Spleen (tissue), 11 donors: ENCODE data around the gene HOXB2. TPM values are rescaled to one million over a fixed set of nuclear protein-coding genes. Genes with fewer than 3 reads are reported as not detected.
A peak's percentile ranks its signal among the peaks of the same experiment; 100 is the strongest.

Experiments
- DNase-seq: peaks from one replicate; pipeline ENCODE4 v3.0.0-alpha.2; 2020
- H3K27ac ChIP-seq, 8 donors: fragments of 200-600 bp; sonication (generic) in 7 of 8; 1 replicate in 4 of 8; 2 replicates in 4 of 8; pipeline versions ENCODE4 v1.5.0 to v1.8.0; 2016 to 2021; ENCODE audit warnings: inconsistent platforms in 4 of 8, mild to moderate bottlenecking in 4 of 8, moderate library complexity in 1 of 8
- H3K27me3 ChIP-seq, 7 donors: fragments of 200-600 bp; sonication (generic) in 6 of 7; replicated peaks in 1 of 7; 1 replicate in 4 of 7; 2 replicates in 3 of 7; pipeline versions ENCODE4 v1.5.0 to v1.8.0; 2016 to 2021; ENCODE audit warnings: inconsistent platforms in 3 of 7, mild to moderate bottlenecking in 1 of 7
- H3K36me3 ChIP-seq, 6 donors: fragments of 200-600 bp; sonication (generic) in 5 of 6; 1 replicate in 4 of 6; 2 replicates in 2 of 6; pipeline versions ENCODE4 v1.5.0 to v1.8.0; 2016 to 2021; ENCODE audit warnings: inconsistent platforms in 2 of 6
- H3K4me1 ChIP-seq, 6 donors: fragments of 200-600 bp; sonication (generic) in 5 of 6; 1 replicate in 3 of 6; 2 replicates in 3 of 6; pipeline versions ENCODE4 v1.5.0 to v1.8.0; 2016 to 2021; ENCODE audit warnings: inconsistent platforms in 3 of 6
- H3K4me3 ChIP-seq, 8 donors: fragments of 200-600 bp; sonication (generic) in 7 of 8; 1 replicate in 4 of 8; 2 replicates in 4 of 8; pipeline versions ENCODE4 v1.5.0 to v1.8.0; 2016 to 2021; ENCODE audit warnings: inconsistent platforms in 4 of 8, mild to moderate bottlenecking in 4 of 8, moderate library complexity in 2 of 8
- H3K9me3 ChIP-seq, 8 donors: fragments of 200-600 bp; sonication (generic) in 7 of 8; 1 replicate in 4 of 8; 2 replicates in 4 of 8; pipeline versions ENCODE4 v1.5.0 to v1.8.0; 2016 to 2021; ENCODE audit warnings: inconsistent platforms in 4 of 8
- POLR2A ChIP-seq, 3 donors: fragments of 450-650 bp; IDR thresholded peaks; one replicate each; pipeline ENCODE4 v1.5.1; 2017; ENCODE audit warnings: antibody characterized with exemption in 3 of 3, mild to moderate bottlenecking in 1 of 3
- POLR2AphosphoS5 ChIP-seq, 3 donors: sonication (generic); formaldehyde crosslinking; IDR thresholded peaks; one replicate each; pipeline ENCODE4 v1.5.1; 2017; ENCODE audit warnings: antibody characterized with exemption in 3 of 3
- WGBS, 5 donors: extraction: QIAGEN DNeasy Blood & Tissue Kit in 3 of 5; methylation state at CpG; one replicate each; pipeline versions ENCODE4 v1.1.5 to v1.1.7; 2013 to 2018; 5-methylcytosine and 5-hydroxymethylcytosine counted together
- intact Hi-C: fragments of 100-400 bp; cut with DNase I; formaldehyde crosslinking; loops from one replicate; pipeline ENCODE4 v1.15.0; 2023; ENCODE audit warnings: low total_unique reads
- polyA plus RNA-seq, 3 donors: library from polyadenylated mRNA; stranded (reverse); fragments of 200-250 nt; gene quantifications; one replicate each; pipeline ENCODE4 v1.2.1, GENCODE V29; 2013
- total RNA-seq, 7 donors: library from RNA; depleted of rRNA in 3 of 7; stranded (reverse); fragments of >200 nt in 3 of 7; fragmentation: NEBNext Ultra II Directional in 4 of 7; extraction: Animal tissue kit (Norgen Biotek cat#: 25700) in 4 of 7; gene quantifications; one replicate each; pipeline versions ENCODE4 v1.1.0 to v1.2.1, GENCODE V29; 2016 to 2021
- TF ChIP-seq, protein P1 (sequence below), 11 experiments: fragments of 200-600 bp in 7 of 11; fragments of 450-650 bp in 4 of 11; sonication (generic) in 4 of 11; IDR thresholded peaks in 8 of 11; conservative IDR thresholded peaks in 3 of 11; 1 replicate in 7 of 11; 2 replicates in 4 of 11; pipeline versions ENCODE4 v1.4.0 to v1.8.0; 2016 to 2021; ENCODE audit warnings: antibody characterized with exemption in 11 of 11, inconsistent platforms in 4 of 11, mild to moderate bottlenecking in 1 of 11
- donor health status: healthy with polysubstance abuse.
- donor health status: DM: no; HTN: no; CAD: no; lungs with moderate emphysema.
- donor health status: DM: no; HTN: no; CAD: no.
- donor health status: Bipolar disorder and iron deficiency.
- donor health status: healthy.
- donor health status: DM: no; HTN: no; CAD: no.
- donor health status: DM: yes; HTN: yes; CAD: no.

Gene HOXB2
- total and polyA plus RNA-seq, 10 donors = 5.9 to 21.9 (median 8.8) TPM

DNA sequence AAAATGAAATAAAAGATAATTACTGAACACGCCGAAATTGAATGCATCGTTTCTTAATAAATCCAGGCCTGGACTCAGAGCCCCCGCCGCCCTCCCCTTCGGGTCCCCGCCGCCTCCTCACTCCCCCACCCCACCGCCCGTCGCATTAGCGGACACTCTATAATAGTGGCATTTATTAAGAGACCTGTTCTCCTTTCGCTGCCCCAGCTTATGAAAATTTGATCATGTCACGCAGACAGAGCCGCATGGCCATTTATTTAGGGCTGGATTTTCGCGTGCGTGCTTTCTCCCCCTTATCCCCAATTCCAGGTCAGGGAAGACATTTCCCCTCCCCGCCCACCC lies 6.3 kb upstream of the HOXB2 start:
- intact Hi-C loops = no loop called here
- Histone ChIP-seq H3K27ac (peak overlapping the region in 7 of 8 donors; percentile 13 to 94 (median 53)), H3K4me1 (peaks cover 0 to 50% (median 14%) of the 10 kb centered on the region in 6 donors), H3K4me3 (no peak overlapping the region), H3K27me3 (peaks cover 0 to 46% (median 6%) of the 10 kb centered on the region in 7 donors), H3K9me3 (no peaks in the 10 kb centered on the region), H3K36me3 (peaks cover 0 to 17% (median 0%) of the 10 kb centered on the region in 6 donors)
- no peak for DNase-seq
- WGBS, 5 donors = 78 to 94% (median 87%) methylated on average over 19 of the region's 19 CpGs
- TF ChIP-seq, protein P1, sequence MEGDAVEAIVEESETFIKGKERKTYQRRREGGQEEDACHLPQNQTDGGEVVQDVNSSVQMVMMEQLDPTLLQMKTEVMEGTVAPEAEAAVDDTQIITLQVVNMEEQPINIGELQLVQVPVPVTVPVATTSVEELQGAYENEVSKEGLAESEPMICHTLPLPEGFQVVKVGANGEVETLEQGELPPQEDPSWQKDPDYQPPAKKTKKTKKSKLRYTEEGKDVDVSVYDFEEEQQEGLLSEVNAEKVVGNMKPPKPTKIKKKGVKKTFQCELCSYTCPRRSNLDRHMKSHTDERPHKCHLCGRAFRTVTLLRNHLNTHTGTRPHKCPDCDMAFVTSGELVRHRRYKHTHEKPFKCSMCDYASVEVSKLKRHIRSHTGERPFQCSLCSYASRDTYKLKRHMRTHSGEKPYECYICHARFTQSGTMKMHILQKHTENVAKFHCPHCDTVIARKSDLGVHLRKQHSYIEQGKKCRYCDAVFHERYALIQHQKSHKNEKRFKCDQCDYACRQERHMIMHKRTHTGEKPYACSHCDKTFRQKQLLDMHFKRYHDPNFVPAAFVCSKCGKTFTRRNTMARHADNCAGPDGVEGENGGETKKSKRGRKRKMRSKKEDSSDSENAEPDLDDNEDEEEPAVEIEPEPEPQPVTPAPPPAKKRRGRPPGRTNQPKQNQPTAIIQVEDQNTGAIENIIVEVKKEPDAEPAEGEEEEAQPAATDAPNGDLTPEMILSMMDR (IDR thresholded peaks at IDR 0.05 in 8 of 11, conservative IDR thresholded peaks at IDR 0.05 in 3 of 11) = no peak
- no peak for TF ChIP-seq POLR2A (IDR thresholded peaks at IDR 0.05)
- TF ChIP-seq POLR2AphosphoS5 (IDR thresholded peaks at IDR 0.05) = no peak

DNA sequence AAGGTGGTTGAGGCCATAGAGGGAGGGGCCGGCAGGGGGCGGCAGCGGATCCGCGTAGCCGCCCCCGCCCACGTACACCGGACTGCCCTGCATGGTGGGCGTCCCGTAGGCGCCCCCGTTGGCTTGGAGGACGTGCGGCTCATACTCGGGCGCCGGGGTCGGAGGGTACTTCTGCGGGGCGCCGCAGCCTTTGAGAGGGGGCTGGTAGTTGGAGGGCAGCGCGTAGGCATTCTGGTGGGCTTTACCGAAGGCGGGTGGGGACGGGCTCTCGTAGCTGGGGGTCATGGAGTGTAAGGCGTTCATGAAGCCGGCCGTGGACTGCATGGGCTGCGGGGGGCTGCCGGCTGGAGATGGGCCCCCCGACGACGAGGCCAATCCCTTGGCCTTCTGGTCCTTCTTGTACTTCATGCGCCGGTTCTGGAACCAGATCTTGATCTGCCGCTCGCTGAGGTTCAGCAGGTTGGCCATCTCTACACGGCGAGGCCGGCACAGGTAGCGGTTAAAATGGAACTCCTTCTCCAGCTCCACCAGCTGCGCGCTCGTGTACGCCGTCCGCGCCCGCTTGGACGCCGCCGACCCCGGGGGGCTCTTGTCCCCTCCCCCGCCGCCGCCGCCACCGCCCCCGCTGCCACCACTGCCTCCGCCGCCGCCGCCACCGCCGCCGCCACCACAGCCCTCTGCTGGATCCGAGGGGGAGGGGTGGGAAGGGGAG lies 5.7 kb upstream of the HOXB2 start:
- peak overlapping the region in 6 of 8 donors; percentile 46 to 94 (median 76) for H3K27ac ChIP-seq
- H3K9me3 ChIP-seq = no peaks in the 10 kb centered on the region
- H3K36me3 ChIP-seq = peaks cover 0 to 17% (median 0%) of the 10 kb centered on the region in 6 donors
- DNase-seq = no peak
- H3K4me1 ChIP-seq = peaks cover 0 to 50% (median 11%) of the 10 kb centered on the region in 6 donors
- WGBS, 5 donors = 79 to 90% (median 89%) methylated on average over 55 to 70 of the region's 70 CpGs
- H3K27me3 ChIP-seq = peaks cover 0 to 46% (median 2%) of the 10 kb centered on the region in 7 donors
- peak overlapping the region in 1 of 8 donors; percentile 7 for H3K4me3 ChIP-seq
- intact Hi-C loops = no loop called here
- TF ChIP-seq POLR2AphosphoS5 (IDR thresholded peaks at IDR 0.05) (peak in 1 of 3 donors; percentile 5), POLR2A (IDR thresholded peaks at IDR 0.05) (no peak)
- TF ChIP-seq, protein P1 (IDR thresholded peaks at IDR 0.05 in 8 of 11, conservative IDR thresholded peaks at IDR 0.05 in 3 of 11) = no peak

DNA sequence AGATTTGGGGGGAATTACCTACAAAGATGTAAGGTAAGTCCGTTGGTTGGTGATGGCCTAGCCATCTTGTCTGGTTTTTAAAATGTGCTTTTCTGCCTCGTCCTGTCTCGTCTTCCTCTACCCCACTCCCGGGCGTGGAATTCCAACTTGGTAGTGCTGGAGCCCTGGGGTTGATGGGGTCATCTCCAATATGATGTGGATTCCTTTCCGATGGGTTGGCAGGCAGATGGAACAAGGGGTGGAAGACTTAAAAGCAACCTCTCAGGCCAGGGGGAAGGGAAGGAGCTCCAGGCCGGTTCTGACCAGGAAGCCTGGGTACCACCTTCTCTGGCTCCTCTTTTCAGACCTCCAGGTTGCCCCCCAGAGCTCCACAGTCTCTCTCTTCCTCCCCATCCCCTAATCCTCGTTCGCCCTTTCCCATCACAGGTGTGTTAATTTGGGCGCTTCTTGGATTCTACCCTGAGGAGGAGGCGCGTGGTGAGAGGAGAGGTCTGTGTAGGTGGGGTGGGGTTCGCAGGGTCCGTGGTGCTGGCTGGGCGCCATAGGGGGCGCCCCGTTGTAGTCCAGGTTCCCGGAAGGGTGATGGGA lies 5.1 kb upstream of the HOXB2 start:
- Histone ChIP-seq H3K27me3 (peaks cover 0 to 46% (median 0%) of the 10 kb centered on the region in 7 donors), H3K36me3 (peaks cover 0 to 17% (median 0%) of the 10 kb centered on the region in 6 donors), H3K4me3 (peak overlapping the region in 1 of 8 donors; percentile 7), H3K9me3 (no peaks in the 10 kb centered on the region), H3K4me1 (peaks cover 0 to 52% (median 11%) of the 10 kb centered on the region in 6 donors), H3K27ac (peak overlapping the region in 6 of 8 donors; percentile 46 to 94 (median 76))
- intact Hi-C loops = no loop called here
- TF ChIP-seq POLR2A (IDR thresholded peaks at IDR 0.05) = no peak
- TF ChIP-seq, protein P1 (IDR thresholded peaks at IDR 0.05 in 8 of 11, conservative IDR thresholded peaks at IDR 0.05 in 3 of 11) = no peak
- no peak for TF ChIP-seq POLR2AphosphoS5 (IDR thresholded peaks at IDR 0.05)
- no peak for DNase-seq
- 81 to 90% (median 88%) methylated on average over 18 of the region's 18 CpGs for WGBS, 5 donors

DNA sequence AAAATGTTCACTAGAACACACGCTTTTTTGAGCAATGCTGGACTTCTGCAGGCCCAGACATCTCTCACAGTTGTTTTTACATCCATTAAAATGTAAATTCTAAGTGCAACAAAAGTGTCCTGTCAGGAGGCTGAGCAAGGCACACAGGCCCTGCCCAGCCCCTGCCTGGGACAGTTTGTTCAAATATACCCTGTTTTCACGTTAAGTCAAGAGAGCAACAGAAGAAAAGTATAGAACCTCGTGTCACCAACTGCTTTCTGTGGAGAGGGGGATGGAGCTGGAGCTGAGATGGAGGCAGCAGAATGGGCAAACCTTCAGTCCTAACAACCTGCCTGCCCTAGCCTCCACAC lies 4.3 kb upstream of the HOXB2 start:
- 69 to 80% (median 73%) methylated on average over 3 of the region's 3 CpGs for WGBS, 5 donors
- intact Hi-C loops = no loop called here
- Histone ChIP-seq H3K4me3 (no peak overlapping the region), H3K27ac (peak overlapping the region in 7 of 8 donors; percentile 57 to 94 (median 88)), H3K36me3 (peaks cover 0 to 17% (median 0%) of the 10 kb centered on the region in 6 donors), H3K4me1 (peaks cover 0 to 59% (median 16%) of the 10 kb centered on the region in 6 donors), H3K9me3 (no peaks in the 10 kb centered on the region), H3K27me3 (peaks cover 0 to 46% (median 5%) of the 10 kb centered on the region in 7 donors)
- DNase-seq = no peak
- TF ChIP-seq POLR2A (IDR thresholded peaks at IDR 0.05) (no peak), POLR2AphosphoS5 (IDR thresholded peaks at IDR 0.05) (no peak)
- TF ChIP-seq, protein P1 (IDR thresholded peaks at IDR 0.05 in 8 of 11, conservative IDR thresholded peaks at IDR 0.05 in 3 of 11) = no peak
